Common myeloid progenitor, CD34-positive (primary cell): ENCODE measurements around the gene MGAT5B.

Source experiments
- CTCF ChIA-PET: fragments of 350-600 bp; sonication (Branson Sonifier 250); formaldehyde crosslinking; loops from one replicate; lab custom pipeline; 2021; ENCODE audit warnings: antibody characterized with exemption; lab: Charles Lee
- POLR2A ChIA-PET: fragments of 350-600 bp; sonication (Branson Sonifier 250); formaldehyde crosslinking; loops from one replicate; lab custom pipeline; 2021; ENCODE audit warnings: antibody characterized with exemption; lab: Charles Lee
- DNase-seq, 3 donors: peaks; one replicate each; pipeline versions ENCODE4 v3.0.0 to v3.0.0-alpha.2; 2013
- H3K27ac ChIP-seq, 2 experiments: 1 replicate in 1 of 2; 2 replicates in 1 of 2; pipeline ENCODE4 v1.7.0; 2013; ENCODE audit warnings: inconsistent platforms in 2 of 2, low read length in 2 of 2, mild to moderate bottlenecking in 2 of 2, low read depth in 1 of 2, moderate library complexity in 1 of 2; ENCODE audit not compliant: severe bottlenecking in 2 of 2, insufficient read depth in 1 of 2, poor library complexity in 1 of 2
- H3K27me3 ChIP-seq, 5 experiments: replicated peaks in 2 of 5; 1 replicate in 3 of 5; 2 replicates in 2 of 5; pipeline versions ENCODE4 v1.6.1 to v1.7.0; 2013; ENCODE audit warnings: low read length in 4 of 5, mild to moderate bottlenecking in 2 of 5, moderate library complexity in 2 of 5, inconsistent platforms in 1 of 5; ENCODE audit not compliant: insufficient read depth in 5 of 5, control insufficient read depth in 4 of 5
- H3K36me3 ChIP-seq, 4 experiments: 1 replicate in 2 of 4; 2 replicates in 2 of 4; pipeline versions ENCODE4 v1.6.1 to v1.7.0; 2013; ENCODE audit warnings: low read length in 3 of 4, control low read depth in 1 of 4, mild to moderate bottlenecking in 1 of 4; ENCODE audit not compliant: control insufficient read depth in 4 of 4, insufficient read depth in 4 of 4
- H3K4me1 ChIP-seq, 4 experiments: 1 replicate in 3 of 4; 2 replicates in 1 of 4; pipeline versions ENCODE4 v1.6.1 to v1.7.1; 2013; ENCODE audit warnings: low read length in 3 of 4, mild to moderate bottlenecking in 3 of 4, control low read depth in 1 of 4, inconsistent platforms in 1 of 4, moderate library complexity in 1 of 4; ENCODE audit not compliant: control insufficient read depth in 4 of 4, insufficient read depth in 4 of 4; ENCODE audit errors: control extremely low read depth in 1 of 4
- H3K4me3 ChIP-seq, 7 experiments: 1 replicate in 4 of 7; 2 replicates in 3 of 7; pipeline versions ENCODE4 v1.5.1 to v1.7.0; 2013; ENCODE audit warnings: mild to moderate bottlenecking in 7 of 7, low read length in 6 of 7, moderate library complexity in 6 of 7, inconsistent platforms in 2 of 7, low read depth in 2 of 7, control low read depth in 1 of 7; ENCODE audit not compliant: insufficient read depth in 4 of 7, control insufficient read depth in 1 of 7; ENCODE audit errors: extremely low read depth in 1 of 7
- H3K9me3 ChIP-seq, 5 experiments: 1 replicate in 4 of 5; 2 replicates in 1 of 5; pipeline versions ENCODE4 v1.6.1 to v1.7.1; 2013; ENCODE audit warnings: low read length in 4 of 5, mild to moderate bottlenecking in 2 of 5, inconsistent platforms in 1 of 5, low read depth in 1 of 5, moderate library complexity in 1 of 5; ENCODE audit not compliant: control insufficient read depth in 4 of 5, insufficient read depth in 2 of 5; ENCODE audit errors: control extremely low read depth in 1 of 5
- WGBS: methylation state at CpG from one replicate; pipeline ENCODE4 v1.1.5; 2013; ENCODE audit not compliant: insufficient coverage; 5-methylcytosine and 5-hydroxymethylcytosine counted together

MGAT5B gene

GRCh38 chr17:76949913-76950695, 81.9 kb downstream of the MGAT5B start:
- ChIA-PET POLR2A (no interaction called here), CTCF (no interaction called here)
- Histone ChIP-seq H3K4me1 (peaks cover 0 to 12% (median 9%) of the 10 kb centered on the region in 4 experiments), H3K4me3 (no peak overlapping the region), H3K27ac (no peak overlapping the region), H3K36me3 (no peaks in the 10 kb centered on the region), H3K27me3 (peaks cover 0 to 3% (median 0%) of the 10 kb centered on the region in 5 experiments), H3K9me3 (no peaks in the 10 kb centered on the region)
- DNase-seq = no peak
- WGBS = 89% methylated on average over 13 of the region's 18 CpGs

- 97% methylated on average over 4 of the region's 8 CpGs for WGBS
- Histone ChIP-seq H3K27ac (no peak overlapping the region), H3K9me3 (no peaks in the 10 kb centered on the region), H3K4me3 (no peak overlapping the region), H3K4me1 (peaks cover 0 to 12% (median 9%) of the 10 kb centered on the region in 4 experiments), H3K36me3 (no peaks in the 10 kb centered on the region), H3K27me3 (peaks cover 0 to 3% (median 0%) of the 10 kb centered on the region in 5 experiments)
- DNase-seq = no peak
- ChIA-PET CTCF (no interaction called here), POLR2A (no interaction called here)
These were observed 83.2 kb downstream of the MGAT5B start for GRCh38 chr17:76951375-76951905.

- Histone ChIP-seq H3K4me1 (peaks cover 0 to 12% (median 9%) of the 10 kb centered on the region in 4 experiments), H3K27me3 (peaks cover 0 to 3% (median 0%) of the 10 kb centered on the region in 5 experiments), H3K9me3 (no peaks in the 10 kb centered on the region), H3K36me3 (no peaks in the 10 kb centered on the region), H3K27ac (no peak overlapping the region), H3K4me3 (no peak overlapping the region)
- WGBS = 100% methylated on average over 1 of the region's 5 CpGs
- ChIA-PET CTCF (no interaction called here), POLR2A (no interaction called here)
- DNase-seq = no peak
These were observed 84.2 kb downstream of the MGAT5B start for GRCh38 chr17:76952402-76952801.

GRCh38 chr17:76953066-76953465, 84.9 kb downstream of the MGAT5B start:
- H3K4me1 ChIP-seq = peaks cover 0 to 10% (median 7%) of the 10 kb centered on the region in 4 experiments
- 91% methylated on average over 5 of the region's 9 CpGs for WGBS
- CTCF ChIA-PET = no interaction called here
- H3K9me3 ChIP-seq = no peaks in the 10 kb centered on the region
- H3K27me3 ChIP-seq = peaks cover 0 to 3% (median 0%) of the 10 kb centered on the region in 5 experiments
- no peak overlapping the region for H3K27ac ChIP-seq
- no peaks in the 10 kb centered on the region for H3K36me3 ChIP-seq
- POLR2A ChIA-PET = no interaction called here
- no peak for DNase-seq
- no peak overlapping the region for H3K4me3 ChIP-seq

- Histone ChIP-seq H3K27ac (no peak overlapping the region), H3K27me3 (peaks cover 0 to 3% (median 0%) of the 10 kb centered on the region in 5 experiments), H3K9me3 (no peaks in the 10 kb centered on the region), H3K4me1 (peaks cover 0 to 9% (median 4%) of the 10 kb centered on the region in 4 experiments), H3K36me3 (no peaks in the 10 kb centered on the region), H3K4me3 (no peak overlapping the region)
- 91% methylated on average over 1 of the region's 2 CpGs for WGBS
- ChIA-PET POLR2A (no interaction called here), CTCF (no interaction called here)
- no peak for DNase-seq
These were observed 85.7 kb downstream of the MGAT5B start for GRCh38 chr17:76953946-76954345.

- peaks cover 0 to 9% (median 4%) of the 10 kb centered on the region in 4 experiments for H3K4me1 ChIP-seq
- H3K27ac ChIP-seq = no peak overlapping the region
- ChIA-PET POLR2A (no interaction called here), CTCF (interaction anchor here (1.2 kb wide), 1 partner anchor 99 kb away, joined by 3 read pairs; no protein-coding TSS in a partner anchor)
- no peaks in the 10 kb centered on the region for H3K9me3 ChIP-seq
- no peaks in the 10 kb centered on the region for H3K36me3 ChIP-seq
- H3K27me3 ChIP-seq = peaks cover 0 to 3% (median 0%) of the 10 kb centered on the region in 5 experiments
- DNase-seq = no peak
- no peak overlapping the region for H3K4me3 ChIP-seq
- 90% methylated on average over 6 of the region's 6 CpGs for WGBS
These were observed 87.0 kb downstream of the MGAT5B start for GRCh38 chr17:76955191-76955590.
